DND-41 (cell line): ENCODE measurements around the gene NOP10.

ENCODE experiments used
- ATAC-seq: fragments of 200-7000 bp; cut with Tn5 transposase; 3 replicates; pipeline ENCODE4 v1.9.1; 2021; ENCODE audit warnings: low read depth; ENCODE audit not compliant: insufficient read depth
- DNase-seq: peaks from one replicate; pipeline ENCODE4 v3.0.0-alpha.2; 2020
- H2AFZ ChIP-seq: 2 replicates; pipeline ENCODE4 v1.6.0; 2012; ENCODE audit warnings: low read depth, low read length
- H3K27ac ChIP-seq: 2 replicates; pipeline ENCODE4 v1.5.1; 2012; ENCODE audit warnings: low read length, inconsistent platforms
- H3K27me3 ChIP-seq: fragments of 200-600 bp; sonication (generic); 2 replicates; pipeline ENCODE4 v1.6.0; 2012; ENCODE audit warnings: low read length, mild to moderate bottlenecking, inconsistent platforms; ENCODE audit not compliant: insufficient read depth, poor library complexity
- H3K36me3 ChIP-seq: 2 replicates; pipeline ENCODE4 v1.5.1; 2012; ENCODE audit warnings: low read length, inconsistent platforms; ENCODE audit not compliant: insufficient read depth
- H3K4me1 ChIP-seq: 2 replicates; pipeline ENCODE4 v1.5.1; 2012; ENCODE audit warnings: mild to moderate bottlenecking, low read length; ENCODE audit not compliant: insufficient read depth
- H3K4me2 ChIP-seq: 2 replicates; pipeline ENCODE4 v1.6.0; 2012; ENCODE audit warnings: mild to moderate bottlenecking, moderate library complexity, low read length, inconsistent platforms; ENCODE audit not compliant: insufficient read depth
- H3K4me3 ChIP-seq, 2 experiments: fragments of 200-600 bp in 1 of 2; shearing (Covaris generic) in 1 of 2; 2 replicates each; pipeline ENCODE4 v1.5.1; 2012 to 2016; ENCODE audit warnings: inconsistent platforms in 2 of 2, low read length in 2 of 2, mild to moderate bottlenecking in 2 of 2, low read depth in 1 of 2, moderate library complexity in 1 of 2
- H3K79me2 ChIP-seq: 2 replicates; pipeline ENCODE4 v1.6.0; 2012; ENCODE audit warnings: low read length, inconsistent platforms; ENCODE audit not compliant: insufficient read depth
- H3K9ac ChIP-seq: 2 replicates; pipeline ENCODE4 v1.6.0; 2012; ENCODE audit warnings: low read depth, mild to moderate bottlenecking, inconsistent platforms, low read length, moderate library complexity
- H3K9me3 ChIP-seq: 2 replicates; pipeline ENCODE4 v1.5.1; 2012; ENCODE audit warnings: low read length, moderate library complexity, mild to moderate bottlenecking, inconsistent platforms; ENCODE audit not compliant: insufficient read depth, severe bottlenecking
- H4K20me1 ChIP-seq: 2 replicates; pipeline ENCODE4 v1.6.0; 2012; ENCODE audit warnings: low read length; ENCODE audit not compliant: insufficient read depth
- CTCF ChIP-seq: IDR thresholded peaks from 2 replicates; pipeline ENCODE4 v1.5.1; 2012; ENCODE audit warnings: borderline replicate concordance, low read length, moderate library complexity, mild to moderate bottlenecking; ENCODE audit not compliant: poor library complexity, severe bottlenecking; ENCODE audit errors: extremely low read depth
- EZH2 ChIP-seq: IDR thresholded peaks from 3 replicates; pipeline ENCODE4 v1.6.1; 2012; ENCODE audit warnings: borderline replicate concordance, low read depth, mild to moderate bottlenecking, moderate library complexity, low read length, inconsistent platforms; ENCODE audit not compliant: severe bottlenecking

The NOP10 gene

GRCh38 chr15:34337557-34338306, 5.2 kb downstream of the NOP10 start, which contains the start of gene SLC12A6:
TSS of gene SLC12A6 (minus strand) at chr15:34337781. CDS start at chr15:34336680, 1,101 bp downstream.
- Histone ChIP-seq H3K27ac (peak within 1 kb of the TSS; percentile 92), H3K9ac (peak within 1 kb of the TSS; percentile 80), H3K36me3 (peaks cover 19% of the 10 kb centered on the region), H3K79me2 (peaks cover 40% of the 10 kb centered on the region), H3K27me3 (no peaks in the 10 kb centered on the region), H4K20me1 (no peaks in the 10 kb centered on the region), H3K9me3 (no peaks in the 10 kb centered on the region), H3K4me2 (peak within 1 kb of the TSS; percentile 99), H3K4me3 (peak within 1 kb of the TSS; percentile 85 to 97), H3K4me1 (peaks cover 57% of the 10 kb centered on the region), H2AFZ (peak within 1 kb of the TSS; percentile 90)
- ATAC-seq (peak; percentile 90), DNase-seq (peak; percentile 86)
- TF ChIP-seq CTCF (no peak), EZH2 (no peak)

GRCh38 chr15:34336991-34337556, 5.9 kb downstream of the NOP10 start:
- Histone ChIP-seq H3K27ac (peak overlapping the region; percentile 92), H3K4me3 (peak overlapping the region; percentile 85 to 97), H3K79me2 (peaks cover 34% of the 10 kb centered on the region), H3K9me3 (no peaks in the 10 kb centered on the region), H3K36me3 (peaks cover 19% of the 10 kb centered on the region), H2AFZ (peak overlapping the region; percentile 90), H3K4me1 (peaks cover 58% of the 10 kb centered on the region), H4K20me1 (no peaks in the 10 kb centered on the region), H3K9ac (peak overlapping the region; percentile 80), H3K4me2 (peak overlapping the region; percentile 99), H3K27me3 (no peaks in the 10 kb centered on the region)
- DNase-seq: peak; percentile 24
- ATAC-seq: peak; percentile 29
- no peak for TF ChIP-seq CTCF
- TF ChIP-seq EZH2: no peak

GRCh38 chr15:34336231-34336990, 6.5 kb downstream of the NOP10 start:
- H3K79me2 ChIP-seq: peaks cover 27% of the 10 kb centered on the region
- H3K27ac ChIP-seq: peak overlapping the region; percentile 92
- H3K4me2 ChIP-seq: peak overlapping the region; percentile 99
- H3K9ac ChIP-seq: peak overlapping the region; percentile 80
- H3K36me3 ChIP-seq: peaks cover 13% of the 10 kb centered on the region
- H3K4me3 ChIP-seq: peak overlapping the region; percentile 85 to 97; a peak in 3 of 4 replicates
- no peaks in the 10 kb centered on the region for H3K9me3 ChIP-seq
- DNase-seq: no peak
- no peaks in the 10 kb centered on the region for H4K20me1 ChIP-seq
- H3K27me3 ChIP-seq: no peaks in the 10 kb centered on the region
- peaks cover 54% of the 10 kb centered on the region for H3K4me1 ChIP-seq
- peak overlapping the region; percentile 90 for H2AFZ ChIP-seq
- TF ChIP-seq CTCF (no peak), EZH2 (no peak)
- ATAC-seq: no peak
